HK-2 (cell line): ENCODE data around the gene LOX.

Experiments
- DNase-seq: peaks from one replicate; pipeline ENCODE4 v3.0.0-alpha.2; 2018; ENCODE audit not compliant: unreplicated experiment

Gene LOX

GRCh38 chr5:122078116-122079110 lies at the start of gene LOX:
TSS of gene LOX (minus strand) at chr5:122078259. CDS start at chr5:122077985, 274 bp downstream.
- peak; percentile 58 for DNase-seq

GRCh38 chr5:122126756-122127321 lies 48.8 kb upstream of the LOX start:
- DNase-seq, result no peak

GRCh38 chr5:122126177-122126755 lies 48.2 kb upstream of the LOX start:
- DNase-seq, result no peak

- DNase-seq, result no peak
Observed at GRCh38 chr5:122124766-122125165, 46.7 kb upstream of the LOX start.

- peak; percentile 47 for DNase-seq
Observed at GRCh38 chr5:122121479-122122465, 43.7 kb upstream of the LOX start.

GRCh38 chr5:122120957-122121356 lies 42.9 kb upstream of the LOX start:
- no peak for DNase-seq

GRCh38 chr5:122120493-122120892 lies 42.4 kb upstream of the LOX start:
- no peak for DNase-seq

- no peak for DNase-seq
Observed at GRCh38 chr5:122119205-122119604, 41.1 kb upstream of the LOX start.

- DNase-seq, result no peak
Observed at GRCh38 chr5:122118356-122118948, 40.4 kb upstream of the LOX start.

- no peak for DNase-seq
Observed at GRCh38 chr5:122114501-122114900, 36.4 kb upstream of the LOX start.

- no peak for DNase-seq
Observed at GRCh38 chr5:122112733-122113558, 34.9 kb upstream of the LOX start.

- DNase-seq, result no peak
Observed at GRCh38 chr5:122112063-122112462, 34.0 kb upstream of the LOX start.

- DNase-seq, result no peak
Observed at GRCh38 chr5:122111460-122111859, 33.4 kb upstream of the LOX start.

- DNase-seq, result no peak
Observed at GRCh38 chr5:122110987-122111386, 32.9 kb upstream of the LOX start.

- no peak for DNase-seq
Observed at GRCh38 chr5:122107016-122107415, 29.0 kb upstream of the LOX start.

- DNase-seq, result no peak
Observed at GRCh38 chr5:122105909-122106308, 27.9 kb upstream of the LOX start.

GRCh38 chr5:122102825-122103224 lies 24.8 kb upstream of the LOX start:
- DNase-seq, result no peak

- DNase-seq, result no peak
Observed at GRCh38 chr5:122101636-122102285, 23.7 kb upstream of the LOX start.

- DNase-seq, result peak; percentile 32
Observed at GRCh38 chr5:122099060-122099790, 21.2 kb upstream of the LOX start.
